Lower leg skin (tissue), 4 donors: ENCODE results near the gene CRIP1. TPM values are rescaled to one million over a fixed set of nuclear protein-coding genes. Genes with fewer than 3 reads are reported as not detected.
A peak's percentile ranks its signal among the peaks of the same experiment; 100 is the strongest.

Source experiments
- DNase-seq, 2 donors: peaks; one replicate each; pipeline ENCODE4 v3.0.0-alpha.2; 2019; ENCODE audit warnings: low spot score in 2 of 2
- H3K4me3 ChIP-seq: fragments of 200-600 bp; sonication (generic); 2 replicates; pipeline ENCODE4 v1.5.1; 2017; ENCODE audit warnings: mild to moderate bottlenecking, low read depth; ENCODE audit not compliant: poor library complexity, severe bottlenecking
- POLR2A ChIP-seq, 2 donors: fragments of 450-650 bp; IDR thresholded peaks; one replicate each; pipeline ENCODE4 v1.6.1; 2016 to 2017; ENCODE audit warnings: antibody characterized with exemption in 2 of 2, mild to moderate bottlenecking in 1 of 2, moderate library complexity in 1 of 2
- WGBS, 2 donors: methylation state at CpG; one replicate each; pipeline ENCODE4 v1.1.5; 2018; 5-methylcytosine and 5-hydroxymethylcytosine counted together
- intact Hi-C: fragments of 100-400 bp; cut with DNase I; formaldehyde crosslinking; loops from one replicate; pipeline ENCODE4 v1.15.0; 2023; ENCODE audit warnings: low total_unique reads
- total RNA-seq, 4 donors: library from RNA; depleted of rRNA; stranded (reverse); fragments of >200 nt; gene quantifications; one replicate each; pipeline ENCODE4 v1.1.0, GENCODE V29; 2016
- TF ChIP-seq, protein P1 (sequence below), 3 donors: fragments of 450-650 bp; IDR thresholded peaks; one replicate each; pipeline ENCODE4 v1.5.1; 2016; ENCODE audit warnings: antibody characterized with exemption in 3 of 3, mild to moderate bottlenecking in 3 of 3, moderate library complexity in 2 of 3

The CRIP1 gene
- total RNA-seq, 4 donors from 2014 or later = 13.1 to 103 (median 63.2) TPM

DNA sequence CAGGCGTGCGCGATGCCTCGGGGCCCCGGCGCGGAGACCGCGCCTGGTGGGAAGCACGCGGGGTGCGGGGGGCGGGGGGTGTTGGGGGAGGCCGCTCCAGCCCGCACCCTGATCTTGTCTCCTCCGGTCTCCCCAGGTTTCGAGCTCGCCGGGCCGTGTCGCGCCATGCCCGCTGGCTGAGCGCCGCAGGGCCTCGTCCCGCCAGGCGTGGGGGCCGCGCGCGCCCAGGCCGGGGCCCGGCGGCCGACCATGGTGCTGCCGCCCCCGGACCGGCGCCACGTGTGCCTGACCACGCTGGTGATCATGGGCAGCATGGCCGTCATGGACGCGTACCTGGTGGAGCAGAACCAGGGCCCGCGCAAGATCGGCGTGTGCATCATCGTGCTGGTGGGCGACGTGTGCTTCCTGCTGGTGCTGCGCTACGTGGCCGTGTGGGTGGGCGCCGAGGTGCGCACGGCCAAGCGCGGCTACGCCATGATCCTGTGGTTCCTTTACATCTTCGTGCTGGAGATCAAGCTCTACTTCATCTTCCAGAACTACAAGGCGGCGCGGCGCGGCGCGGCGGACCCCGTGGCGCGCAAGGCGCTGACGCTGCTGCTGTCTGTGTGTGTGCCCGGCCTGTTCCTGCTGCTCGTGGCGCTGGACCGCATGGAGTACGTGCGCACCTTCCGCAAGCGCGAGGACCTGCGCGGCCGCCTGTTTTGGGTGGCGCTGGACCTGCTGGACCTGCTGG lies 42.1 kb downstream of the CRIP1 start:
- intact Hi-C loops = loop anchor here (5.0 kb wide), 1 partner anchor 161 kb away; no protein-coding TSS in a partner anchor
- WGBS, 2 donors = 23 to 24% methylated on average over 49 to 56 of the region's 89 CpGs
- peak overlapping the region; percentile 38 for H3K4me3 ChIP-seq
- DNase-seq = no peak
- TF ChIP-seq, protein P1, sequence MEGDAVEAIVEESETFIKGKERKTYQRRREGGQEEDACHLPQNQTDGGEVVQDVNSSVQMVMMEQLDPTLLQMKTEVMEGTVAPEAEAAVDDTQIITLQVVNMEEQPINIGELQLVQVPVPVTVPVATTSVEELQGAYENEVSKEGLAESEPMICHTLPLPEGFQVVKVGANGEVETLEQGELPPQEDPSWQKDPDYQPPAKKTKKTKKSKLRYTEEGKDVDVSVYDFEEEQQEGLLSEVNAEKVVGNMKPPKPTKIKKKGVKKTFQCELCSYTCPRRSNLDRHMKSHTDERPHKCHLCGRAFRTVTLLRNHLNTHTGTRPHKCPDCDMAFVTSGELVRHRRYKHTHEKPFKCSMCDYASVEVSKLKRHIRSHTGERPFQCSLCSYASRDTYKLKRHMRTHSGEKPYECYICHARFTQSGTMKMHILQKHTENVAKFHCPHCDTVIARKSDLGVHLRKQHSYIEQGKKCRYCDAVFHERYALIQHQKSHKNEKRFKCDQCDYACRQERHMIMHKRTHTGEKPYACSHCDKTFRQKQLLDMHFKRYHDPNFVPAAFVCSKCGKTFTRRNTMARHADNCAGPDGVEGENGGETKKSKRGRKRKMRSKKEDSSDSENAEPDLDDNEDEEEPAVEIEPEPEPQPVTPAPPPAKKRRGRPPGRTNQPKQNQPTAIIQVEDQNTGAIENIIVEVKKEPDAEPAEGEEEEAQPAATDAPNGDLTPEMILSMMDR (IDR thresholded peaks at IDR 0.05) = no peak

DNA sequence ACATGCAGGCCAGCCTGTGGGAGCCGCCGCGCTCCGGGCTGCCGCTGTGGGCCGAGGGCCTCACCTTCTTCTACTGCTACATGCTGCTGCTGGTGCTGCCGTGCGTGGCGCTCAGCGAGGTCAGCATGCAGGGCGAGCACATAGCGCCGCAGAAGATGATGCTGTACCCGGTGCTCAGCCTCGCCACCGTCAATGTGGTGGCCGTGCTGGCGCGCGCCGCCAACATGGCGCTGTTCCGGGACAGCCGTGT lies 42.6 kb downstream of the CRIP1 start:
- DNase-seq = no peak
- TF ChIP-seq, protein P1 (IDR thresholded peaks at IDR 0.05) = no peak
- TF ChIP-seq POLR2A (IDR thresholded peaks at IDR 0.05) = no peak
- intact Hi-C loops = loop anchor here (5.0 kb wide), 1 partner anchor 162 kb away; no protein-coding TSS in a partner anchor
- no peak overlapping the region for H3K4me3 ChIP-seq
- 57 to 58% methylated on average over 24 of the region's 24 CpGs for WGBS, 2 donors

DNA sequence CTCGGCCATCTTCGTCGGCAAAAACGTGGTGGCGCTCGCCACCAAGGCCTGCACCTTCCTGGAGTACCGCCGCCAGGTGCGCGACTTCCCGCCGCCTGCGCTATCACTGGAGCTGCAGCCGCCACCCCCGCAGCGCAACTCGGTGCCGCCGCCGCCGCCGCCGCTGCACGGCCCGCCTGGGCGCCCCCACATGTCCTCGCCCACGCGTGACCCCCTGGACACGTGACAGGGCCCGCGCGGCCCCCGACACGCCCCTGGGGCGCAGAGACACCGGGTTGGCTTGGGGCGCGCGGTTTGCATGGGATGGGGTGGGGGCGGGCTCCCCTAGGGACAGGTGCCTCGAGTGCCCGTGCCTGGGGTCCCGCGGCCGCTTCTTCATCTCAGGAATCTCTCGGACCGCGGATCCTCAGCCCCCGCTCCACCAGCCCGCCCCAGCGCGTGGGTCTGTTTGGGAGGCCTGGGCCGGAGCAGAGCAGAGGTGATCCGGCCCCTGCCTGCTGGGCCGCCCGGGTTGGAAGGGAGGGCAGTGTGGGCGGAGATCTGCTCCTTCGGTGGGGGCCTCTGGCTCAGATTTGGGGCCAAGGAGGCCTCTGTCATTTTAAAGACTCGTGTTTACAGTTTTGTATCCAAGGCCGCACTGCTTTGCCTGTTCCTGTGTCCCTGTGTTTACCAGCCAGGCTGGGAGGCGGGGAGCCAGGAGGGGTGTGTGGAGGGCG lies 43.0 kb downstream of the CRIP1 start:
- TF ChIP-seq, protein P1 (IDR thresholded peaks at IDR 0.05) = no peak
- no peak for TF ChIP-seq POLR2A (IDR thresholded peaks at IDR 0.05)
- peak in 1 of 2 donors; percentile 86 for DNase-seq
- intact Hi-C loops = loop anchor here (5.0 to 10.0 kb wide), 2 partner anchors 162 to 335 kb away; no protein-coding TSS in a partner anchor
- no peak overlapping the region for H3K4me3 ChIP-seq
- WGBS, 2 donors = 61 to 69% methylated on average over 51 to 60 of the region's 63 CpGs

DNA sequence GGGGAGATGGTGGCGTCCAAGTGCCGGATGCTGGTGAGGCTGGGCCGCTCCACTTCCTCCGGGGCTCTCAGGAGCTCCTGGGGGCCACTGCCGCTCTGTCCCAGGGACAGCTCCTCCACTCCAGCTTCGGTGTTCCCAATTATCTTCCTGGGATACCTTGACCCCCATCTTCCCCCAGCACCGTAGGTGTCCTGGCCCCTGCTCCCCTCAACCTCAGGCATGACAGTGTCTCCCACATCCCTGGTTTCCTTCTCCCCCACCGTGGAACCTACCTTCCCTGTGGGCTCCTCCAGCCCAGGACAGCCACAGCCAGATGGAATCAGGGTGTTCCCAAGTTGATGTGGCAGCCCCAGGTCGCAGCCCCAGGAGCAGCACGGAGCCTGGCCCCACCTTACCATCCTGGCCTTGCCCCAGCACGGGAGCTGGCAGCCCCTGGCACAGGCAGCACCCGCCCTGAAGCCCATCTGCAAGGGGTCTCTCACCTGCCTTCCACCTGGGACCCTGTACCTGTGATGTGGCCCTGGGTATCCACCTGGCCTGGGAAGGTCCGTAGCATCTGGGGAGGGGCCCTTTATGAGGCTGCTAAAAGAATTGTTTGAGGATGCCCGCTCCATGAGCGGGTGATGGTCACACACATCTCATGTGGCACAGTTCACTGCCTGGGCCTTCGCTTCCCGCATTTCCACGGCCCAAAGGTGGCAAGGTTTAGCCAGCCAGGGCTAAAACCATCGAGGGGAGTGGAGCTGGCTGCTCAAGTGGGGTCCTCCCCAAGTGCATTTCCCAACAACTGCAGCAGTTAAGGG lies 43.8 kb downstream of the CRIP1 start:
- no peak overlapping the region for H3K4me3 ChIP-seq
- WGBS, 2 donors = 62 to 64% methylated on average over 16 to 18 of the region's 19 CpGs
- intact Hi-C loops = loop anchor here (10.0 kb wide), 1 partner anchor 336 kb away; no protein-coding TSS in a partner anchor
- TF ChIP-seq, protein P1 (IDR thresholded peaks at IDR 0.05) = no peak
- no peak for TF ChIP-seq POLR2A (IDR thresholded peaks at IDR 0.05)
- no peak for DNase-seq

DNA sequence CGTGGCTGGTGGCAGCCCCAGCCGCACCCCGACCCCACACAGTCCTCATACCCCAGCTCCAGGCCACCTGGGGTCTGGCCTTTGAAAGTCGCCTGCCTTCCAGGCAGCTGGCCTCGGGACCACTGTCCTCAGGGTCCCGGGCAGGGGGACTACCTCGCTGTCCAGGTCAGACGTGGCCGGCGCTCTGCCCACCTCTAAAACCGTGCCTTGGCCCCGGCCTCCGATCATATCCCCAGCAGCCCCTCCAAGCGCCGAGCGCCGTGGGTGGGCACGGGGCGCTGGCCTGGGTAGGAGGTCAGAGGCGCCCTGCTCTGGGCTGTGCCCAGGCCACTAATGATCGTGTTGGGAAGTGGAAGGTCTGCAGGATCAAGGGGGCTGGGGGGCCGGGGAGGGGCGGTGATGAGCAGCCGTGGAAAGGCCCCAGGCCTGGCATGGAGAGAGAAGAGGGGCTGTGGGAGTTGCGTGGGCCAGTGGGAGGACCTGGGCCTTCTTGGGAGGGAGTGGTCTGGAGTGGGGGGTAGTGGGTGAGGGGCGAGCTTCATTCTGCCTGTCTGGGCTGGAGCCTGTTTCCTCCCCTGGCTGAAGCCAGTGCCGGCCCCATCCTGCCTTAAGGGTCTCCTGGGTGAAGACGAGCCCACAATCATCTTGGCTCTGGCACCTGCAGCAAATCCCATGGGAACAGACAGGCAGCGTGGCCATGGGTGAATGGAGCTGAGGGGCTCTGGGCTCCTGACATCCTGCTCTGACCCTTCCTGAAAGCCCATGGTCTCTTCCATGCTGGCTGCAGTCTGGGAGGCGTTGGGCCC lies 44.6 kb downstream of the CRIP1 start:
- H3K4me3 ChIP-seq = no peak overlapping the region
- intact Hi-C loops = loop anchor here (10.0 kb wide), 1 partner anchor 336 kb away; no protein-coding TSS in a partner anchor
- 89 to 93% methylated on average over 28 to 30 of the region's 30 CpGs for WGBS, 2 donors
- TF ChIP-seq, protein P1 (IDR thresholded peaks at IDR 0.05) = no peak
- no peak for TF ChIP-seq POLR2A (IDR thresholded peaks at IDR 0.05)
- no peak for DNase-seq
